ENCODE results near the gene NLRP4.

DNA sequence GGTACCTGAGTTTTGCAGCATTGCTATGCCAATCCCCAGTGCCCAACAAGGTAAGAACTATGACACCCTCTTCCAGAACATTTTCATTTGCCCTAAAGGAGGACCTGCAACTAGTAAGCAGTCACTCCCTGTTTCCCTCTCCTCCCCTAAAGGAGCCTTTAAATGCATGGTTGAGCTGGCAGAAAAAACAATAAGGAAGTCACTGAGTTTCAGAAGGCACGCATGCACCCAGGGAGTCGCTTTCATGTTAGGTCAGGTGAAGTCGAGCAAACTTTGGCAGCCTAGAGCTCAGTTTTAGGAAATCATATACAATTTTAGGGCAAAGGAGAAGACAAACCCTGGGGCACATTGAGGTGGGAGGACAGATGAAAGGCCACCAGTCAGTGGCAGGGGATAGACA, 16.3 kb upstream of the NLRP4 start:
- TF ChIP-seq EZH2 (IDR thresholded peaks at IDR 0.05; ENCODE audit: low read depth, low read length, severe bottlenecking) (no peak), RBBP5 (IDR thresholded peaks at IDR 0.05; ENCODE audit: borderline replicate concordance, low read depth, low read length) (no peak), SIN3A (conservative IDR thresholded peaks at IDR 0.05 in 1 of 2, IDR thresholded peaks at IDR 0.05 in 1 of 2; ENCODE audit: low read depth in 1 of 2, low read length in 2 of 2) (no peak), SP2 (IDR thresholded peaks at IDR 0.05; ENCODE audit: low read length) (no peak), HDAC2 (IDR thresholded peaks at IDR 0.05; ENCODE audit: borderline replicate concordance in 1 of 2, low read depth in 2 of 2, low read length in 2 of 2) (no peak)
- TF ChIP-seq, protein P1, sequence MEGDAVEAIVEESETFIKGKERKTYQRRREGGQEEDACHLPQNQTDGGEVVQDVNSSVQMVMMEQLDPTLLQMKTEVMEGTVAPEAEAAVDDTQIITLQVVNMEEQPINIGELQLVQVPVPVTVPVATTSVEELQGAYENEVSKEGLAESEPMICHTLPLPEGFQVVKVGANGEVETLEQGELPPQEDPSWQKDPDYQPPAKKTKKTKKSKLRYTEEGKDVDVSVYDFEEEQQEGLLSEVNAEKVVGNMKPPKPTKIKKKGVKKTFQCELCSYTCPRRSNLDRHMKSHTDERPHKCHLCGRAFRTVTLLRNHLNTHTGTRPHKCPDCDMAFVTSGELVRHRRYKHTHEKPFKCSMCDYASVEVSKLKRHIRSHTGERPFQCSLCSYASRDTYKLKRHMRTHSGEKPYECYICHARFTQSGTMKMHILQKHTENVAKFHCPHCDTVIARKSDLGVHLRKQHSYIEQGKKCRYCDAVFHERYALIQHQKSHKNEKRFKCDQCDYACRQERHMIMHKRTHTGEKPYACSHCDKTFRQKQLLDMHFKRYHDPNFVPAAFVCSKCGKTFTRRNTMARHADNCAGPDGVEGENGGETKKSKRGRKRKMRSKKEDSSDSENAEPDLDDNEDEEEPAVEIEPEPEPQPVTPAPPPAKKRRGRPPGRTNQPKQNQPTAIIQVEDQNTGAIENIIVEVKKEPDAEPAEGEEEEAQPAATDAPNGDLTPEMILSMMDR (IDR thresholded peaks at IDR 0.05; ENCODE audit: control extremely low read depth in 1 of 3, insufficient read depth in 1 of 3, low read depth in 1 of 3, low read length in 3 of 3), result no peak

Data from H1 (cell line).